ENCODE results near the gene NEMP1. TPM values are rescaled to one million over a fixed set of nuclear protein-coding genes. Genes with fewer than 3 reads are reported as not detected.
A peak's percentile ranks its signal among the peaks of the same experiment; 100 is the strongest.
"Not testable (repeated sequence)": the region's sequence is repeated elsewhere in the genome, so short reads cannot be mapped to it uniquely, and the experiment has no call there.

Gene NEMP1
- total RNA-seq, 1 donor from 2014 or later = 7.1 TPM

GRCh38 chr12:57126061-57126460 lies 47.5 kb upstream of the NEMP1 start:
- H3K27ac ChIP-seq = no peak overlapping the region
- H3K36me3 ChIP-seq = no peaks in the 10 kb centered on the region
- peaks cover 35% of the 10 kb centered on the region for H3K4me1 ChIP-seq
- no peaks in the 10 kb centered on the region for H3K27me3 ChIP-seq
- DNase-seq (ENCODE audit: extremely low spot score in 2 of 2) = peak in 1 of 2 donors; percentile 84
- TF ChIP-seq POLR2AphosphoS5 (IDR thresholded peaks at IDR 0.05; ENCODE audit: insufficient read depth in 1 of 2, low read depth in 1 of 2) (no peak), POLR2A (IDR thresholded peaks at IDR 0.05) (no peak), CTCF (IDR thresholded peaks at IDR 0.05) (no peak)
- H3K9me3 ChIP-seq = no peaks in the 10 kb centered on the region
- H3K4me3 ChIP-seq = no peak overlapping the region
- intact Hi-C loops (cut with DNase I) = no loop called here

DNA sequence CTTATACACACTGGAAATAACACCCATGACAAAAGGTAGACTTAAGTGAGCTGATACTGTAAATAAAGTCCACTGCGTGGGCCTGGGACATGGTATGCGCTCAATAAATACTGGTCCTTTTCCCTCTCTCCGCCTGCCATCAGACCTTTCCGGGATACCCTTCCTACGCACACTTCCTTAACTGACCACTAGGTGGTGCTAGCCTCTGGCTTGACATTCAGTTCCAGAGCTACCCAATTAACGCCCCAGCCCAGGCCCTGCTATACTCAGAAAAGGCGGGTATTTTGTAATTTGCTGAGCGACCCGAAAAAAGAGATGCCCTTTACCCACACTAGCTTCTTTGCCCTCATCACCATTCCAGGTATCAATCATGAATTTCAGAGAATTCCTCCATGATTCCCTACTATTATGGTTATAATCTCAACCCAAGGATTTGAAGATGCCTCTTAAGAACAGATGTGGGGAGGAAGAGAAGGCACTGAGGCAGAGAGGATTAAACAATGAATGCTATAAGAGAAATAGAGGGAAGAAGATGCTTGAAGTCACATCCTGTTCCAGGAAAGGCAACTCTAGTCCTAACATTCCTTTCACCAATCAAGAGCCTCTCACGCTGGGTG lies 45.8 kb upstream of the NEMP1 start:
- peaks cover 18% of the 10 kb centered on the region for H3K4me1 ChIP-seq
- intact Hi-C loops (cut with DNase I) = loop anchor here (2.0 kb wide), 1 partner anchor 58 kb away; no protein-coding TSS in a partner anchor

GRCh38 chr12:57123813-57124212 lies 45.2 kb upstream of the NEMP1 start:
- no peaks in the 10 kb centered on the region for H3K9me3 ChIP-seq
- peaks cover 13% of the 10 kb centered on the region for H3K4me1 ChIP-seq
- H3K36me3 ChIP-seq = no peaks in the 10 kb centered on the region
- H3K4me3 ChIP-seq = no peak overlapping the region
- TF ChIP-seq POLR2A (IDR thresholded peaks at IDR 0.05) (no peak), POLR2AphosphoS5 (IDR thresholded peaks at IDR 0.05; ENCODE audit: insufficient read depth in 1 of 2, low read depth in 1 of 2) (no peak), CTCF (IDR thresholded peaks at IDR 0.05) (no peak)
- no peaks in the 10 kb centered on the region for H3K27me3 ChIP-seq
- intact Hi-C loops (cut with DNase I) = loop anchor here (2.0 kb wide), 1 partner anchor 59 kb away; no protein-coding TSS in a partner anchor
- H3K27ac ChIP-seq = no peak overlapping the region
- DNase-seq (ENCODE audit: extremely low spot score in 2 of 2) = peak in 1 of 2 donors; percentile 79

More for the DNA sequence above, 45.8 kb upstream of the NEMP1 start:
- Histone ChIP-seq H3K36me3 (no peaks in the 10 kb centered on the region), H3K9me3 (no peaks in the 10 kb centered on the region), H3K27me3 (no peaks in the 10 kb centered on the region), H3K27ac (no peak overlapping the region), H3K4me3 (no peak overlapping the region)
- DNase-seq (ENCODE audit: extremely low spot score in 2 of 2) = peak in 1 of 2 donors; percentile 83
- TF ChIP-seq POLR2A (IDR thresholded peaks at IDR 0.05) (no peak), POLR2AphosphoS5 (IDR thresholded peaks at IDR 0.05; ENCODE audit: insufficient read depth in 1 of 2, low read depth in 1 of 2) (peak in 1 of 2 donors; percentile 77), CTCF (IDR thresholded peaks at IDR 0.05) (peak; percentile 89 to 97 (median 96))

- H3K4me3 ChIP-seq; H3K36me3 ChIP-seq; H3K9me3 ChIP-seq; H3K27ac ChIP-seq; intact Hi-C loops (cut with DNase I); DNase-seq (ENCODE audit: extremely low spot score in 2 of 2); H3K27me3 ChIP-seq; H3K4me1 ChIP-seq: not testable (repeated sequence)
These were observed 42.1 kb upstream of the NEMP1 start for GRCh38 chr12:57120718-57121117.

DNA sequence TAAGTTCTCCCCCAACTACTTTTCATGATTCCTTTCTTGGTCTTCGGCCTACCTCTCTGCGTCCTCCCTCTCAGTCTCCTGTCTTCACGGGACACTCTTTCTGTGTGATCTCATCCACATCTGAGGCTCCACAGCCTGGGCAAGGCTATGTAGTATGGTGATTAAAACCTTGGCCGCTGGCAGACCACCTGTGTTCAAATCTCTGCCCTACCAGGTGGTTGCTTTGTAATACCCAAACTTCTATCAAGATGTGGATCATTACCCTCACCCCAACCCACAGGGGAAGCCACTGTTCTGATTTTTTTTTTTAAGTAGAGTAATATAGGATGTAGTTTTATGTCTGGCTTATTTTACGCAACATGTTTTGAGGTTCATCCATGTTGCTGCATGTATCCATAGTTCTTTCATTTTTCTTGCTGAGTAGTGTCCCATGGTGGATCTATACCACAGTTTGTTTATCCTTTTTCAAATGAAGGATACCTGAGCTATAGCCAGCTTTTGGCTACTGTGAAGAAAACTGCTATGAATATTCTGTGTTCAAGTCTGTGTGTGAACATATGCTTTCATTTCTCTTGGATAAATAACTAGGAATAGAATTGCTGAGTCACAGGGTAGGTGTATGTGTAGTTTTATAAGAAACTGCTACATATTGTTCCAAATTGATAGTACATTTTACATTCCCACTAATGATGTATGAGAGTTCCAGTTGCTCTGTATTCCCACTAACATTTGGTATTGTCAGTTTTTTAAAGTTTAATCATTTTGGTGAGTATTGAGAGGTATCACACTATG lies 40.9 kb upstream of the NEMP1 start:
- H3K4me1 ChIP-seq = no peaks in the 10 kb centered on the region
- no peaks in the 10 kb centered on the region for H3K36me3 ChIP-seq
- no peak overlapping the region for H3K4me3 ChIP-seq
- TF ChIP-seq POLR2A (IDR thresholded peaks at IDR 0.05) (no peak), POLR2AphosphoS5 (IDR thresholded peaks at IDR 0.05; ENCODE audit: insufficient read depth in 1 of 2, low read depth in 1 of 2) (no peak), CTCF (IDR thresholded peaks at IDR 0.05) (no peak)
- H3K27me3 ChIP-seq = no peaks in the 10 kb centered on the region
- intact Hi-C loops (cut with DNase I) = loop anchor here (2.0 kb wide), 1 partner anchor 53 kb away; no protein-coding TSS in a partner anchor
- H3K27ac ChIP-seq = no peak overlapping the region
- DNase-seq (ENCODE audit: extremely low spot score in 2 of 2) = peak in 1 of 2 donors; percentile 60
- no peaks in the 10 kb centered on the region for H3K9me3 ChIP-seq

Measured in vagina (tissue), 2 donors.